GM19452 (cell line): ENCODE data around the gene PALLD.

Experiments used
- ATAC-seq: cut with Tn5 transposase; IDR thresholded peaks from one replicate; pipeline ENCODE4 v1.9.1; 2021; ENCODE audit not compliant: unreplicated experiment

PALLD gene

DNA sequence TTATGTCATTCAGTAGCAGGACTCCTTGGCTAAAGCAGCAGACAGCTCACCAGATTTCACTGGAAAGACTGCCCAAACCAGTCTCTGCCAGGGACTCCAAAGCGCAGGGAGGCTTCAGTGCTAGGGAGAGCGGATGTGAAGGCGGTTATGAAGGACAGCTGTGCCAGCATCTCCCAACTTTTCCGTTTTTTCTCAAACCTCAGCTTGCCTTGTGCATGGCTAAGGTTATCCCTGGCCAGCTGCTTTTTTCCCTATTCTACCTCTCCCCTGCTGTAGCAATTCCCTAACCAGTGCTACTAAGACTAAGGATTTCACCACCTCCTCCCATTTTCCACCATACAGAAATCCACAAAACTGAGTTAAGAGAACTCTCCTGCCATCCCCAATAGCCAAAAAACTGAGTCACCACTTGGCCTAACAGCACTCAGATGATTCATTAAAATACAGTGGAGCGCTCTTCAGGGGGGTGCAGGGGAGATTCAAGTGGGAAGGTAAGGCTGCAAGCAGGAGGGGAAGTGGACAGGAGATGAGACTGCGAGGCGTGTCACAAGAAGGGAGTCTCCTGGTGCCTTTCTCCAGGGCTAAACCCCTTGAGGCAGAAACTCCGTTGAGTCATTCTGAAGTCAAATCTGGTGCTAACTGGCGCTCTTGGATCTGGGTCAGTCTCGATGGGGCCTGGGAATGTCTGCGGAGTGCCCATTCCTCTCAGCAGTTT is 90.7 kb downstream of the PALLD start:
- no peak for ATAC-seq

DNA sequence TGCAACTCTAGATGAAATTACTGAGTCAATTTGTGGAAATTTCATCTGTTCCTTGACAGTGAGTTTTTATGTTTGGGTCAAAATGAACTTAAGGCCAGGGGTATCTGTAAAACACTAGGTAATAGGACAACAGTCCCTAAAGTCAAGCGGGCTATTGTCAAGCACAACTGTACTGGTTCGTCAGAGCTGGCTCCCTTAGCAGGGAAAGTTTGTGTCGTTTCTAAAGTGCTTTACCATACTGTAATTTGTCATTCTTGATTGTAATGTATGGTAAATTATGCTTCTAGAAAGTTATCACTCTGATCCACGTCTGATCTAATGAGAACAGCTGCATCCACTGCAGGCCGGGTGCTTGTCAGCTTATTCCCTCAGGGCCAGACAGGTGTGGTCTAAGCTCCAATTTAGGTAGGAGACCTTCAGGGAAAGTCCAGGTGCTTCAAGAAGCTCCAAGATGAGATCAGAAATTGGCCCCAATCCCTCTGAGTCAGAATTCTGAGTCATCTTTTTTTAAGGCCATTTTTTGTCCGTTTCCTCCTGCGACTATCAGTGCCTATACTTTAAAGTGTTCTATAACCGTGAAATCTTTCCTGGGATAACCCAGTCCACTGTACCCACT is 92.2 kb downstream of the PALLD start:
- no peak for ATAC-seq

DNA sequence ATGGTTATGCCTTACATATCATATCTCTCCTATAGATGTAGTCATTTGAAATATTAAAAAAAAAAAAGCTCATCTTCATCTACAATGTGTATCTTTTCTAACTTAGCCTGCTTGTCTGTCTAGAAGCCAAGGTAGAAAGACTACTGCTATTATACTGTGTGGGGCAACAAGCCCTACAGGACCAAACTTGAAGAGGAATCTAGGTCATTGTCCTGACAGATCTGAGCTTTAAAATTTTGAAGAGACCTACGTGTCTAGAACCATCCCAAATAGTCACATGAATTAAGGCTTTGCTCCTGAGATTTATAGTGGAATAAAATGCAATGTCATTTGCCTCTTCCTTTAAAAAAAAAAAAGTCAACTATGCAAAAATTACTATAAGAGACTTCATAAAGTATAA is 95.8 kb downstream of the PALLD start:
- ATAC-seq: no peak

DNA sequence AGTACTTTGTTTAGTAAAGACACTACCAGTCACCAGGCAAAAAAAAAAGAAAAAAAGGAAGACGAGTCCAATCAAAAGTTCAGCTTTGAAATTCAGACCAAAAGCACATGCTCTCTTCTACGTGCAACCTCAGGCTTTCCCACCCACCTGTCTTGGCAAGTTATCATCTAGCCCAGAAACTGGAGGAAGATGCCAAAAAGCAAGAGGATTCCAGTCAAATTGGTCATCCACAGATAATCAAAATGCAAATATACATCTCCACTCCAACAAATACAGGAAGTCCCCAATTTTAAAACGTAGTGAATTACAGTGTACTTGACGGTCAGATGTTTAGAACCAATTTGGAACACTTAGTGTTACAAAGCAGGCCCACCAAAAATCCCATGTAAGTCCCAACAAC is 96.5 kb downstream of the PALLD start:
- no peak for ATAC-seq

DNA sequence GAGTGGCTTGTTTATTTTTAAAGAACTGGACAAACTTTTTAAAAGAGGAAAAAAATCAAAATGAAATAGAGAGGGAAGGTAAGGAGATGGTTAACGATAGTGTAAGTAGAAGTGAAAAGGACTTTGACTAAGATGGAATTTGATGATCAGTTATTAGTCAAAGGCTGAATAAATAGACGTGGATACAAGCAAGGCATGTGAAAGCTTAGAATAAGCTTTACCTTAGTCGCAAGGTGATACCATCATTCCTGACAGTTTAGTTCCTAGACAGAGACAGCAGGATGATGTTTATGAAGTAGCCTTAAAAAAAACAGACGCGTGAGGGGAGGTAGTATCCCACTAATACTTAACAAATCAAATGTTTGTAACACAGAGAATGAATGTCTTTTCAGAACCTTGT is 97.3 kb downstream of the PALLD start:
- ATAC-seq: no peak

DNA sequence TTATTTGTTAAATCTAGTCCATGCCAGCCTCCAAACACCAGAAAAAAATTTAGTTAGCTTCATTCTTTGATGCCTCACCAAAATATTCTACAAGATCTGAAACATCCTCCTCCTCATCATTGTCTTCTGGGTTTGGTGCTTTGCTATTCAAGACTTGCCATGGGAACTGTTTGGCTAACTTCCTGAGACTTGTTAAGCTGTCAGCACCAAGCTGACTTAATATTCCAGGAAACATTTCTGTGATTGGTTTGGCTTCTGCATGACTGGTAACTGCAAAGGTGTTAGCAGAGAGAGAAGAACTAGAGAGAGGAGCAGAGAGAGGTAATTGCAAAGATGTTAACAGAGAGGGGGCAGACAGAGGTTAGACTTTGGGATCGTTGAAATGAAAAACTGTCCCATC is 101.3 kb downstream of the PALLD start:
- no peak for ATAC-seq

DNA sequence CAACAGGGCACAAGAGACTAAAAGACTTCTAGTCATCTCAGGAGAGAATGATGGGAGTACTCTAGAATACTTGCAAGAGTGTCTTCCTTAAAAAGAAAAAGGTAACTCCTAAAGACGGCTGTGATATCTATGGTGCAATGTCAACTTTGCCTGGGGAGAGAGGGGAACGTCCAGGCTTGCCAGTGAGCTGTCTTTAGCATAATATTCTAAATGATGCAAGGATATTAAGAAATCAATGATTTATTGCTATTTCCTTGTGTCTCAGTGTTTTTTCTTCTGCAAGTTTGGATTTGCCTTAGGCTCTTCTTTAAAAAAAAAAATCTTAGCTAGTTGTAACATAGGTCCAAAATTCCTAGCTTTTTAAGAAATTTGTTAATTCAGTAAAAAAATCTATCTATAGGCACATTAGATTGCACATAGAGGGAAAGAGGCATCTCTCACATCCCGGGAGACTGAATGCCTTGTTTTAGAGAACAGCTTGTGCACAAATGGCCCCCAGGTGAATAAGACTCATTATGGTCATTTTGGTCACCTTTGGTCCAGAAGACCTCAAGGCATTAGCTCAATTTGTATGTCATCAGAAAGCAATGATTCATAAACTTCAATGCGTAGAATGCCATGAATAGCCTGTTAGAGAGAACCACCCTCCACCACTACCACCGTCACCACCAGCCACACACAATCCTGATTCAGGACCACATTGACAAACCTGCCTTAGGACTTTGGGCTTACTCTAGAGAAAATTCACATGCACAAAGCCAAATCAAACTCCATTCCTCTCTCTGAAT is 104.1 kb downstream of the PALLD start:
- ATAC-seq: no peak

DNA sequence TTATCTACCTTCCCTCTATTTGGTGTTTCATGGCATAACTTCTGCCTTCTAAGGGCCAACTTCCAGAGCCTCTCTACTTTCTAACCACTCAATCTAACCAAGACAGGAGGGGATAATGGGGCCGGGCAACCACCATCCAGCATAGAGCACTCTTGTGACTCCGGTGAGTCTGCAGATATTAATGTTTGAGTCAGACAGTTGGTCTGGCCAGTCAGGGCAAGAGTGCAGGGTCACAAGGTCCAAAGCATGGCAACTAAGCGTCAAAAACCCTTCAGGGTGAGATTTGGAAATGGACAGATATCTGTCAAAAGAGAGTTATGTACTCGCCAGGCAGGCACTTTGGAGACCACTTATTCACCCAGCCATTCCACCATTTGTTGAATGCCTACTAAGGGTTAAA is 105.0 kb downstream of the PALLD start:
- ATAC-seq: no peak

DNA sequence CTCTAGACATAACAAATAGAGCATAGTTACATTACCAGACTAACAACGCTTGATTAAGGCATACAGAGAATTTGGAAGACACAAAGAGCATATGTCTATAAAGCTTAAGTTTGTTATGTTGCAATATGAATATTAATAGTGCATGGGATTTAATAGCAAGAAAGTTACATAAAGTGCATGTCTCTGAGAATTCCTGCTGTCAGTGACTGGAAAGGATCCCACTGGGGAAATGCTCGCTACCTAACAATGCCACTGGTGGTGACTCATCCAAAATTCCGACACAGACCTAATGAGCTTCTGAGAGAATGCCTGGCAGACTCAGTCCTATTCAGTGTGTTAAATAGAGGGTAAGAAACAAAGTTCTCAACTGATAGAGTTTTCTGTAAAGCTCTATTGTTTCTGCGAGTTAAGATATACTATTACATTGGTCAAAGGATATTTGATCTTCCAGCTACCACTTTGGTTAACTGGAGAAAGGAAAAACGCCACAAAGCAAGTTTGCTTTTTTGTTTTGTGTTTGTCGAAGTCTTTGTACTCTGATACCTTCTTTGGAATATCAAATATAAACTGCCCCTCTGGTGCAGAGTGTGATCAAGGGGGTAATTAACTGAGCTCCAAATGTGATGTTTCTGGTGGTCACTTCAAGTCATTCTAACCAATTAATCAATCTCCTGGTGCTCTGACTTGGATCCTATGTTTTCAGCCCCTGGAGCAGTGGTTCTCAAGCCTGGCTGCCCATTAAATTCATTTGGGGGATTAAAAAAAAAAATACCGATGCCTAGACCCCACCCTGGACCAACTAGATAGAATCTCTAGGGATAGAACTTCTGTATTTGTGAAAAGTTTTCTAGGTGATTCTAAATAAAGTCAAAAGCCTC is 107.9 kb downstream of the PALLD start:
- ATAC-seq: no peak

DNA sequence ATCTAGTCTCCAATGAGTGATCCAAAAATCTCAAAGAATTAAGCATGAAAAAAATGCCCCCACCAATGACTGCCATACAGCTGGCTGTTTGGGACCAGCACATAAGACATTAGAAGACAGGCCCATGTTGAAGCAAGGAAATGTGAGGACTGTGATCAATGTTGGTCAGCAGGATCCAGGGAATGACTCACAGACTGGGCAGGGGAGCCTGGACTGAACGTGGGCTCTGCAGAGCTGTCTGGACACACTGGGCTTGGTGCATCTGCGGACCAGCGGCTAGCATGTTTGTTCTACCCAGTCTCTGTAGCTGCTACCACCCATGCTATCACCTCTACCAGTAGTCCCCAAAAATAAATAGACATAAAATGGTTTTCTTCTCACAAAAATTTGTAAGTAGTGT is 108.6 kb downstream of the PALLD start:
- ATAC-seq: no peak

DNA sequence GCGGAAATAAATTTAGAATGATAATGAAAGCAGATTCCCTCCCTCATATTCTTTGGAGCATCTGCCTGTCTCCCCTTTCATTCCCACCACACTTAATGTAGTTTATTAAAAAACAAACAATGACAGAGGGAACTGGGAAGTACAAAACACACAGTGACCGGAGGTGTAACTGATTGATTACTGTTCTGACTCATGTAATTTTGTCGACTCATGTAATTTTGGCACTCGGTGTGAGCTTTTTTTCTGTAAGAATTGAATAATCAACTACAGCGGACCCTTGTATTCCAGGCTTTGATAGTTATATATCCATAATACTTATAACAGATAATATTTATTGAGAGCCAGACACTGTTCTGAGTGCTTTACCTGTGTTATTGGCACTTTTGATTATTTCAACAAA is 110.4 kb downstream of the PALLD start:
- ATAC-seq: no peak

DNA sequence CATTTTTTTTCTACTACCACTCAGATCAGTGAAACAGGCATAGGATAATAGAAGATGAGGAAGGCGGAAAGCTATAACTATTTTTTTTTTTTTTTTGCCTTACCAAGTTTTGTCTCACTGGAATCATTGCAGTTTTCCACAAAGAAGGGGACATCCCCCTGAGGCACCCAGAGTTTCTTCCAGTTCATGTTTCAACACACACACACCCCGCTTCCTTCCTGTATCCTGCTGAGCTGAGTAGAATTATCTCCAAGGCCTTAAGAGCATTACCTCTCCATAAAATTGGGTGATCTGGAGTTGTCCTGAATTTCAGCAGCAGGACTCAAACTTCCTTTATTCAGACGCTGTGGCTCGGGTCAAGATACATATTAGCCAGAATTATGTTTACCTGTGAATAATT is 111.9 kb downstream of the PALLD start:
- ATAC-seq: no peak

DNA sequence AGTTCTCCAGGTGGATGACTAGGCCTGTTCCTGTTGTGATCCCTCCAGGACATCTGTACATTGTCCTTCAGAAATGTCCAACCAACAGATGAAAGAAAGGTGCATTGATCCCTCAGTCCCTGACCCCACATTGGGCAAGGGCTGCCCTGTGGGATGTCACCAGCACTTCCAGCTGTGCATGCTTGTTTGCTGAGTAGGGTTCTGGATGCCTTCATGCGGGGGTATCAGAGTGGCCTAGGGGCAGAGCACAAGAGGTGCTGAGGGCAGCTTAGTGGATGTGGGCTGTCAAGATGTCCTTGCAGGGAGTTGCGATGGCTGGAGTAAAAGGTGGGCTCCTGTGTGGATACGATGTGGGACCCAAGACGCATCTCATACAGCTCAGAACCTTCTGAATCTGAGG is 112.5 kb downstream of the PALLD start:
- ATAC-seq: no peak

DNA sequence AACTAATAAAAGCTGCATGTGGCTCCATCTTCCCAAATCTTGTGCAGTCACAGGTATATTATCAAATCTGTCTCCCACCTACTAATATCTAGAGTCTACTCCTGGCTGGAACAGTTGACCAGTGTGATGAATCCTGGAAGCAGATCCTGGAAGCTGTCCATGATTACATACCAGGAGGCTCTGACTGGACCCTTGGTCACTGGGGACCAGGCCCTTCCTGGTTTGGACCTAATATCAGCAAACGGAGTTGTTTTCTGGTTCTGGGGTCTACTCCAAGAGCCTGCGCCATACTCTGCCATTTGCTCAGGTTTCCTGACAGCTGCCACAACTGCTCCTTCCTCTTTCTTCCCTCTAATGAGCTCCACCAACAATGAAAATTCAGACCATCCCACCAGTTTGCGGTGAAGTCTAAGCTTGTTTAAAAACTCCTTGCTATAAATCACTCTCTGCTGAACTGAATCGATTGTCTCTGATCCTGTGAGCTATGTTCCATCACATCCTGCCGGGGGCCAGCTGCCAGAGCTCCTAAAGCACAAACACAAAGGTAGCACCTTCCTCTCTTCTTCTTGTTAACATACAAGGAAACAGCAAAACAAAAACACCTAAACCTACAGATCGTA is 114.2 kb downstream of the PALLD start:
- no peak for ATAC-seq

DNA sequence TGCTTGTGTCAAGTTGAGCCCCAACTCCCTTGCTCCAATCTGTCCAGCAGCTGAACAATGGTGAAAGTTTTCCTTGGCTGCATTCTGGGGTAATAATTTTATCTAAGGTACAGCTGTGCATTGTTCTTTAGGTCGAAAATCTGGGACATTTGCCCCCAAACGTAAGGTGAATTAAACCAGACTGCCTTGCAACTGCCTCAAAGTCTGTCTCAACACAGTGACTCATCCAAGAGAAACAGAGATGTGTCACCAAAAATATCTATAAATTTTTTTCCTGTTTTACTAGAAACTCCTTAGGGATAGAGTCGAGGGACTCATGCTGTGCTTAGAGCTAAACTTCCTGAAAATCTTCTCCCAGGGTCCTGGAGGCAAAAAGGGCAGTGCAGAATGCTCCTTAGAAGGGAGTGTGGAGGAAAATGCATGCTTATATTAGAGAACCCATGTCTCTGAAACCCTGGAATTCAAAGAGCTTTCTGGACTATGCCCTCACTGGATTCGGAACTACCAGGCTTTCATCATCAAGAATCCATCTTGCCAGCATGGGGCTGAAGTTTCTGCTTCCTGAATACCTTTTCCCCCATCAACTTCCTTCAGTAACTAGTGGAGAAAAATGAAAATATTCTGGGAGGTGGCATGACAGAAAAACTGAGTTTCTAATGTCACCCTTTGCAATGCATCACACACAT is 115.7 kb downstream of the PALLD start:
- ATAC-seq: no peak

DNA sequence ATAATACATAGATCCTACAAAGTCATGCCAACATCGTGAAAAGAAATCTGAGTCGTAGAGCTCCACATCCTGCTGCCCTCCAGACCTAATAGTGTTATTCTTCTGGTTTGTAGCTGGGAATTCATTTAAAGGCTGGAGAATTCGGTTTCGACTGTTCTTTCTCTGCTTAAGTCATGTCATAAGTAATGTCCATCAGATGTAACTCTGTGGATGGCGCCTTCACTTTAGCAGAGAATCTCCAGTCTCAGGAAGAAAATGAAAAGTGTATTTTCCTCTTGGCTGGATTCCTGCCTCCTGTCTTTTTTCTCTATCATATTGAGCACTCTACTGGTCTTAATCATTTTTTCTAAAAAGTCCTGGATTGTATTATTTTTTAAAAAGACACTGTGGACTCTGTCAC is 117.0 kb downstream of the PALLD start:
- ATAC-seq: no peak

DNA sequence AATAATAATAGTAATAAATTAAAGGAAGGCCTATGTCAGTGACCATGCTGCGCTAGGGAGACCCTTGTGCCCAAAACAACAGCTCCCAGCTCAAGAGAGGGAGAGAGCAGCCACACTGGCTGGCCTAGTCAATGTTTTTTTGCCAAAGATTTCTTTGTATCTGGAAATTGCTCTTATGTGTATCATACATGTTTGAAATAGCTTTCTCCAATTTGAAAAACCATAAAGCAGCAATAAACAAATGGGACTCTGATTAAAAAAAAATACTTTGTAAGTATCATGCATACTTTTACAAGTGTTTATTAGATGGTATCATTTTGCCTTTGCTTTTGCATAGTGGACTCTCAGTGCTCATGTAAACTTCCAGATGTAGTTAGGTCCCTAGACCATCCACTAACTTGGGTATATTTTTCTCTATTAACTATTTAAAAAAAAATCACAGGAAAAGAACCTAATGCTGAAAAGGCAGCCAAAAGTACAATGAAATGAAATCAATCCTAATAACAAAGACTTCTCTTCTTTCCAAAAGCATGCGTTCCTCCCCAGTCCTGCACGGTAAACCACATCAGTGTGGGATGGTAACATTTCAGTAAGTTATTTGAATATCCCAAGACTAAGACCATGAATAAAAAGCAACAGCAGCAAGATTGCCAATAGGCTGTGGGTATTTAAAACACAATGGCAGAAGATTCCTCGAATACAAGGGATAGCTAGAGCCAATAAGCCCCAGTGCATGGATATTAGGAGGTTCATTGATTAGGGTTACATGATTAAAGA is 117.6 kb downstream of the PALLD start:
- no peak for ATAC-seq

DNA sequence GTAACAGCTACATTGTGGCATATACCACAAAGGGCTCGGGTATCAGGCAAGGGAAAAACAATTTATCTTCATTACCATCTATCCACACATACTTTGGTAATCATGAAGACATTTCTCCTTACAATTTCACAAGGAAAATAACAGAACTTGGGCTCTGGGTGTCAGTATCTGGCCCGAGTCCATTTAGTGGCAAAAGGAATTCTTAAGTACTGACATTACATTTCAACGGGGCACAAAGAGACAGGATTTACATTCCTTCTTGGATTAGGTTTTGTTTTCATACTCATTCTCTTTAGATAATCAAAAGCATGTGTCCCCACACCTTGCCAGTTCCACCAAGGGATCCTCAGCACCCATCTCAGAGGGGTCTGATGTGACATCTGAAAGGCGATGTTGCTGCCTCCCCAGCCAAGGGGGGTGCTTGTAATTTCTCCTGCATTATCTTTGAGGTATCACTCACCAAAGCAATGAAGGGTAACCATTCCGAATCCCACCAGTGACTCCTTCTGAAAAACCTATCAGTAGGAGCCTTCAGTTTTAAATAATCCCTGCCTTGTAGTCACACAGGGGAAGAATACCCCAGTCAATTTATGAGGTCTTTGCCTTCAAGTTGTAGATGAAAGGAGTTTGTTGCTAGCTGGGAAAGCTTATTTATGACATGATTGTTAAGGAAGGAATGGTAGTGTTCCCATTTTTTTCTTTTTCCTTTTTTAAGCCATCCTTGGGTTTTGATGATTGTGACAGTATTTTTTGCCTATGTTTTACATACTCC is 118.6 kb downstream of the PALLD start:
- no peak for ATAC-seq
